ENCODE measurements around the gene SERTAD1. TPM values are rescaled to one million over a fixed set of nuclear protein-coding genes. Genes with fewer than 3 reads are reported as not detected.

The SERTAD1 gene
- total RNA-seq, 1 experiment from 2014 or later: 32.1 TPM

DNA sequence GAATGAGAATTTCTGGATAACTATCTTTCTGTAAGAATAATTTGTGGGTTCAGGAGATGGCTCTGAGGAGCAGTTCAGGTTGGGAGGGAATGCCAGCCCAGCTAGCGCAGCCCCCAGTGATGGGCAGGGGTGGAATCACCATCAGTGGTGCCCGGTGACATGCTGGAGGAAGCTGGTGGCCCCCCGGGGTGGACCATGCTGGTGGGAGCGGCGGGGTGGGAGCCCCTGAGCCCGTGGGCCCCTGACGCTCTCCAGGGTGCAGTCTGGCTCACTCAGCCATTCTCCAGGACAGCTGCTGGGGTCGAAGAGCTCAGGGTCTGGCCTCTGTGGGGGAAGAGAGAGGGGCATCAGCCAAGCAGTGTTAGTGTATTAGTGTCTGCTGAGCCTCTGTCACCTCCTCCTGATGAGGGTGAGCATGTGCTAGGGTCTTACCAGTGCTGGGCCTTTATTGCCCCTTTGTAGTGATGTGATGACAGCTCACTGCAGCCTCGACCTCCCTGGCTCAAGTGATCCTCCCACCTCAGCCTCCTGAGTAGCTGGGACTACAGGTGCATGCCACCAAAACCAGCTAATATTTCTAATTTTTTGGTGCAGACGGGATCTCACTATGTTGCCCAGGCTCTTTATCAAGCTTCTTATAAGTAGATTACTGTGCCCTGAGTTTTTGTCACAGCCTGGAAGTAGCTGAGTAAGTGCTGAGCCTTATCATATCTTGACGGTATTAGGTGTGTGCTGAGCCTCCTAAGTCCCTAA, 46.2 kb downstream of the SERTAD1 start:
- DNase-seq (ENCODE audit: low spot score): no peak

DNA sequence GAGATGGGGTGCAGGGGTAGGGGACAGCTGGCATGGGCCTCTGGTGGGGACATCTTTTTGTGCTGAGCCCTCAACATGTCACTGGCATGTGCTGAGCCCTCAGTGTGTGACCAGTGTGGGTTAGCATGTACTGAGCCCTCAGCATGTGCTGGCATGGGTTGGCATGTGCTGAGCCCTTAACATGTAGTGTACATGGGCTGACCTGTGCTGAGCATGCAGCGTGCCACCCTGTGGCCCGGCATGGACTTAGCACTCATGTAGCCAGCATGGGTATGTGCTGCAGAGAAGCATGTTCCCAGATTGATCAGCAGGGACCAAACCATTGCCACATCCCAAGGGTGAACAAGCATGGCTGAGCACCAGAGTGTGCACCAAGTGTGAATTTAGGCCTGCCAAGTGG, 47.3 kb downstream of the SERTAD1 start:
- DNase-seq (ENCODE audit: low spot score): no peak

DNA sequence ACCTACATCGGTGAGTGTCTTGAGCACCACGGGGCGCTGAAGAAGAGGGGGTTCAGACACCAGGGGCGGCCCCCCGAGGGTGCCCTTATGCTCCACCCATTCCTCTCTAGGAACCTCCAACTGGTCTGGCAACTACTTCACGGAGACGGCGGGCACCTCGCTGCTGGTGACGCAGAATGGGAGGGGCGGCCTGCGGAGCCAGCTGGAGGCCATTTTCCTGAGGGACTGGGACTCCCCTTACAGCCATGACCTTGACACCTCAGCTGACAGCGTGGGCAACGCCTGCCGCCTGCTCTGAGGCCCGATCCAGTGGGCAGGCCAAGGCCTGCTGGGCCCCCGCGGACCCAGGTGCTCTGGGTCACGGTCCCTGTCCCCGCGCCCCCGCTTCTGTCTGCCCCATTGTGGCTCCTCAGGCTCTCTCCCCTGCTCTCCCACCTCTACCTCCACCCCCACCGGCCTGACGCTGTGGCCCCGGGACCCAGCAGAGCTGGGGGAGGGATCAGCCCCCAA, 47.9 kb downstream of the SERTAD1 start:
- DNase-seq (ENCODE audit: low spot score): no peak

DNA sequence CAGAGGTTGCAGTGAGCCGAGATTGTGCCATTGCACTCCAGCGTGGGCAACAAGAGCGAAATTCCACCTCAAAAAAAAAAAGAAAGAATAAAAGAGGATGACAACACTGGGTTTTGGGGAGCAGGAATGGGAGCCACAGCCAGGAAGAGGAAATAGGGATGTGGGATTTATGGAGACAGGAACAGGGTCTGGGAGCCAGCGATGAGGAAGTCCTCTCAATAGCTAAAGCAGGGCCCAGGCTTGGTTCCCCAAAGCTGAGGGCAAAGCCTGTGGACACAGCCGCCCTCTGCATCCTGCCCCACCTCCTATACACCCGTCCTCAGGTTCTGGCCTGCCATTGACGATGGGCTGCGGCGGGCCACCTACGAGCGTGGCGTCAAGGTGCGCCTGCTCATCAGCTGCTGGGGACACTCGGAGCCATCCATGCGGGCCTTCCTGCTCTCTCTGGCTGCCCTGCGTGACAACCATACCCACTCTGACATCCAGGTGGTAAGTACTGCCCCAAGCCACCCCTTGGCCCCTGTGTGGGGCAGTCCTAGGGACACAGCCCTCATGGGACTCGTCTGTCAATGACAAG, 49.4 kb downstream of the SERTAD1 start:
- DNase-seq (ENCODE audit: low spot score): no peak

DNA sequence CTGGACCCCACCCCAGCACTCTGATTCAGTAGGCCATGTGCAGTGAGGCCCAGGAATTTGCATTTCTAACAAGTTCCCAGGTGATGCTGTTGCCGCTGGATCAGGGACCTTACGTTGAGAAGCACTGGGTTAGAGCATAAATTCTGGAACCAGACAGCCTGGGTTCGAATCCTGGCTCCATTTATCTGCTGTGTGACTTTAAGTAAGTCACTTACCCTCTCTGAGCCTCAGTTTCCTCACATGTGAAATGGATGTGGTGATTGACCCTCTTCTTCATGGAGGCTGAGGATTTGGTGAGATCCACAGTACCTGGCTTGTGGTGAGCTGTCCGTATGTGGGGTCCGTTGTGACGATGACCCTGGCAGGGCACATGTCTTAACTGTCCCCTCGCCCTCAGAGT, 51.7 kb downstream of the SERTAD1 start:
- no peak for DNase-seq (ENCODE audit: low spot score)

DNA sequence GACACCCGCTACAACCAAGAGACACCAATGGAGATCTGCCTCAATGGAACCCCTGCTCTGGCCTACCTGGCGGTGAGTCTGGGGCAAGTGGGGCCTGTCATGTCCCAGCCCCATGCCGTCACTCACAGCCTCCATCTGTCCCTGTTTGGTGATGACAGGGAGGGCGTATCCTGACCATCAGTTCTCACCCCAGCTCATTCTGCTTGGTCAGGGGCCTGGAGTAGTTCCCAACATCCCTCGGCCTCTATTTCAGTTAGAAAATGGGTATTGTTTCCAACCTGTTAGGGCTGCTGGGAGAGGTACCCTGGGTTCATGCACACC, 54.0 kb downstream of the SERTAD1 start:
- DNase-seq (ENCODE audit: low spot score): no peak

Small RNA genes within 50 kb of the gene (small RNA-seq; reads per million reads assigned to genes)
- gene RF00017: not detected

Other genes starting within 250 kb of the SERTAD1 start
- 9.7 and 15.2 TPM in 2 replicates for gene MAP3K10, start 234.6 kb downstream of the SERTAD1 start, total RNA-seq (2014; rRNA removed; shearing (Covaris generic))
- gene TTC9B, start 207.6 kb downstream of the SERTAD1 start, total RNA-seq (2014; rRNA removed; shearing (Covaris generic)): 0.94 TPM in 1 of 2 replicates, not detected in the other
- gene CCNP, start 199.3 kb downstream of the SERTAD1 start, total RNA-seq (2014; rRNA removed; shearing (Covaris generic)): 0.23 and 1.2 TPM in 2 replicates
- gene AKT2, start 140.6 kb downstream of the SERTAD1 start, total RNA-seq (2014; rRNA removed; shearing (Covaris generic)): 223 and 251 TPM in 2 replicates
- gene C19orf47, start 77.6 kb downstream of the SERTAD1 start, total RNA-seq (2014; rRNA removed; shearing (Covaris generic)): 35.7 and 36.9 TPM in 2 replicates
- 156 and 178 TPM in 2 replicates for gene PLD3, start 77.3 kb downstream of the SERTAD1 start, total RNA-seq (2014; rRNA removed; shearing (Covaris generic))
- gene HIPK4, start 35.8 kb downstream of the SERTAD1 start, total RNA-seq (2014; rRNA removed; shearing (Covaris generic)): 0.10 TPM in 1 of 2 replicates, not detected in the other
- 1.3 and 1.8 TPM in 2 replicates for gene PRX, start 12.6 kb downstream of the SERTAD1 start, total RNA-seq (2014; rRNA removed; shearing (Covaris generic))
- gene SERTAD3, start 18.3 kb upstream of the SERTAD1 start, total RNA-seq (2014; rRNA removed; shearing (Covaris generic)): 23.4 and 30.6 TPM in 2 replicates
- gene BLVRB, start 39.8 kb upstream of the SERTAD1 start, total RNA-seq (2014; rRNA removed; shearing (Covaris generic)): 201 and 206 TPM in 2 replicates
- gene SPTBN4, start 41.0 kb upstream of the SERTAD1 start, total RNA-seq (2014; rRNA removed; shearing (Covaris generic)): 0.23 and 1.3 TPM in 2 replicates
- 128 and 142 TPM in 2 replicates for gene SHKBP1, start 150.9 kb upstream of the SERTAD1 start, total RNA-seq (2014; rRNA removed; shearing (Covaris generic))
- gene LTBP4, start 175.4 kb upstream of the SERTAD1 start, total RNA-seq (2014; rRNA removed; shearing (Covaris generic)): 42.1 and 56.7 TPM in 2 replicates